Measurements from ENCODE around the gene OSBPL2. TPM values are rescaled to one million over a fixed set of nuclear protein-coding genes. Genes with fewer than 3 reads are reported as not detected.
A peak's percentile ranks its signal among the peaks of the same experiment; 100 is the strongest.

Gene OSBPL2
- total RNA-seq, 1 experiment from 2014 or later, result 41.4 TPM

- TF ChIP-seq TCF7L2 (IDR thresholded peaks at IDR 0.05; ENCODE audit: low read depth, low read length) (no peak), POLR2AphosphoS5 (IDR thresholded peaks at IDR 0.05; ENCODE audit: low read depth, low read length) (peak; percentile 49)
- peak overlapping the region; percentile 91 for H3K27ac ChIP-seq (ENCODE audit: low read length)
- H3K9me3 ChIP-seq (ENCODE audit: control insufficient read depth, insufficient read depth, low read depth, low read length), result no peaks in the 10 kb centered on the region
- no TSS peak for BruUV-seq (replicated peaks)
- in situ Hi-C loops (cut with HindIII; ENCODE audit: low pct_unique_long_range_greater_than_20kb, low sequenced_read_pairs) (no loop called here), intact Hi-C loops (cut with micrococcal nuclease; ENCODE audit: unreplicated experiment) (no loop called here)
- no peaks in the 10 kb centered on the region for H3K27me3 ChIP-seq (ENCODE audit: control insufficient read depth, insufficient read depth, low read length)
- CTCF ChIA-PET, result interaction anchor here (2.8 kb wide), 1 partner anchor 75 kb away, joined by 7 read pairs; no protein-coding TSS in a partner anchor
- H3K4me1 ChIP-seq (ENCODE audit: control insufficient read depth, insufficient read depth, low read length), result peaks cover 63% of the 10 kb centered on the region
- H3K36me3 ChIP-seq (ENCODE audit: control insufficient read depth, insufficient read depth, low read length), result peaks cover 9% of the 10 kb centered on the region
- POLR2A ChIA-PET, result no interaction called here
- no peak overlapping the region for H3K4me3 ChIP-seq (ENCODE audit: low read depth in 2 of 2, low read length in 2 of 2)
- ATAC-seq (no peak), DNase-seq (ENCODE audit: low read depth, low spot score) (no peak)
Measured at GRCh38 chr20:62307226-62308101, 69.1 kb downstream of the OSBPL2 start.

DNA sequence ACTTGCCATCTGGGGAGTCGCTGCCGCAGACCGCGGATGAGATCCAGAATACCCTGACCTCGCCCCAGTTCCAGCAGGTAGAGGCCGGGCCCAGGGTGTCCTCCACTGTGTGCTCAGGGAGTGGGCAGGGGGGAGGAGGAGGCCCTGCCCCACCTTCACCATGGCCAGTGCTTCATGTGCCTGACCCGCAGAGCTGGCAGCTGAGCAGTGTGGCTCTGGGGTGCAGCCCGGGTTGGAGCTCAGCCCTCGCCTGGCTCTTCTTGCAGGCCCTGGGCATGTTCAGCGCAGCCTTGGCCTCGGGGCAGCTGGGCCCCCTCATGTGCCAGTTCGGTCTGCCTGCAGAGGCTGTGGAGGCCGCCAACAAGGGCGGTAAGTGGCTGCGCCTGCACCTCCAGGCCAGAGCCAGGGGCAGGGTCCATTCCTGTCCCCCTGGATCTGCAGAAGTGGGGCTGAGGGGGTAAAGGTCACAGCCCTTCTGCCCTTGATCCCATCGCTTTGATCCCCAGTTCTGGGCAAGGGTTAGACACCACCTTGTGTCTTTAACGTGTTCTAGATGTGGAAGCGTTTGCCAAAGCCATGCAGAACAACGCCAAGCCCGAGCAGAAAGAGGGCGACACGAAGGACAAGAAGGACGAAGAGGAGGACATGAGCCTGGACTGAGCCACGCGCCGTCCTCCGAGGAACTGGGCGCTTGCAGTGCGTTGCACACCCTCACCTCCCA is 69.9 kb downstream of the OSBPL2 start:
- in situ Hi-C loops (cut with HindIII; ENCODE audit: low pct_unique_long_range_greater_than_20kb, low sequenced_read_pairs), result no loop called here
- ATAC-seq (peak; percentile 2), DNase-seq (ENCODE audit: low read depth, low spot score) (no peak)
- ChIA-PET POLR2A (no interaction called here), CTCF (no interaction called here)
- no peaks in the 10 kb centered on the region for H3K9me3 ChIP-seq (ENCODE audit: control insufficient read depth, insufficient read depth, low read depth, low read length)
- no peaks in the 10 kb centered on the region for H3K27me3 ChIP-seq (ENCODE audit: control insufficient read depth, insufficient read depth, low read length)
- TSS peak; percentile 35 for BruUV-seq (replicated peaks)
- no peak overlapping the region for H3K4me3 ChIP-seq (ENCODE audit: low read depth in 2 of 2, low read length in 2 of 2)
- peaks cover 9% of the 10 kb centered on the region for H3K36me3 ChIP-seq (ENCODE audit: control insufficient read depth, insufficient read depth, low read length)
- peak overlapping the region; percentile 91 for H3K27ac ChIP-seq (ENCODE audit: low read length)
- intact Hi-C loops (cut with micrococcal nuclease; ENCODE audit: unreplicated experiment), result no loop called here
- peaks cover 63% of the 10 kb centered on the region for H3K4me1 ChIP-seq (ENCODE audit: control insufficient read depth, insufficient read depth, low read length)
- no peak for TF ChIP-seq POLR2AphosphoS5 (IDR thresholded peaks at IDR 0.05; ENCODE audit: low read depth, low read length)
- TF ChIP-seq TCF7L2 (IDR thresholded peaks at IDR 0.05; ENCODE audit: low read depth, low read length), result peak; percentile 68

DNA sequence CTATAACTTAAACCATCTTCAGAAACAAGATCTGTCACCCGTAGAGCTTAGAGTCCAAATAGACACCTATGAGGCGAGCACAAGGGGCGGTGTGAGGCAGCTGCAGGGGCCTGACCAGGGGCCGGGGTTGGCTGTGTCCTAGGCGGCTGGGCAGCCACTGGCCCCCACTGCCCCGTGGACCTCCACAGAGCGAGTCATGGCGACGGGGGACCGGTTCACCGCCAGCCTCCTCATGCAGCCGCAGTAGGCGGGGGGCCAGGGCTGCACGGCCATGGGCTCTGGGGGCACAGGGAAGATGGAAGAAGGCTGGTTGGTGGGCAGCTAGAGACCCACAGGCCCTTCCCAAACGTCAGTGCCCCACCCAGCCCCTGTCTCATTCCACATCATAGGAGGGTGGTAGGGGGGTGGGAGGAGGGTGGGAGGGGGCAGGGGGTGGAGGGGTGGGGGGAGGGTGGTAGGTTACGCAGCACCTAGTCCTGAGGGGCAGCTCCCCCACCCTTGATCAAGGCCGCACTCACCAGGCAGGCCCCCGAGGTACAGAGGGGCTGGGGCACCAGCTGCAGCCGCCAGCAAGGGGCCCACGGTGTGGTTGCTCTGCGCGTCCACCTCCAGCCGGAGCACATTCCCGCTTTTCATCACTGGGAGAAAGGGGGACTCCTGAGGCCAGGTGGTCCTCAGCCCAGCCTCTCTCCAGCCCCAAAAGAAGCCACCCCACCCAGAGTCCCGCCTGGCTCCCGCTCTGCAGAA is 71.0 kb downstream of the OSBPL2 start:
- intact Hi-C loops (cut with micrococcal nuclease; ENCODE audit: unreplicated experiment), result no loop called here
- CTCF ChIA-PET, result interaction anchor here (0.6 kb wide), 1 partner anchor 58 kb away, joined by 3 read pairs; the partner anchor contains the start of gene LAMA5
- BruUV-seq (replicated peaks), result TSS peak; percentile 85
- H3K27me3 ChIP-seq (ENCODE audit: control insufficient read depth, insufficient read depth, low read length), result no peaks in the 10 kb centered on the region
- TF ChIP-seq CTCF (IDR thresholded peaks at IDR 0.05) (no peak), POLR2AphosphoS5 (IDR thresholded peaks at IDR 0.05; ENCODE audit: low read depth, low read length) (no peak), TCF7L2 (IDR thresholded peaks at IDR 0.05; ENCODE audit: low read depth, low read length) (no peak), REST (IDR thresholded peaks at IDR 0.05; ENCODE audit: insufficient read depth in 1 of 2, low read depth in 2 of 2, low read length in 1 of 2) (no peak), SIN3A (IDR thresholded peaks at IDR 0.05; ENCODE audit: borderline replicate concordance, insufficient read depth, low read depth, low read length) (no peak; the same call in 1 of the 2 replicates)
- in situ Hi-C loops (cut with HindIII; ENCODE audit: low pct_unique_long_range_greater_than_20kb, low sequenced_read_pairs), result no loop called here
- H3K36me3 ChIP-seq (ENCODE audit: control insufficient read depth, insufficient read depth, low read length), result peaks cover 9% of the 10 kb centered on the region
- DNase-seq (ENCODE audit: low read depth, low spot score) (no peak), ATAC-seq (peak; percentile 0)
- peak overlapping the region; percentile 91 for H3K27ac ChIP-seq (ENCODE audit: low read length)
- H3K4me1 ChIP-seq (ENCODE audit: control insufficient read depth, insufficient read depth, low read length), result peaks cover 63% of the 10 kb centered on the region
- H3K9me3 ChIP-seq (ENCODE audit: control insufficient read depth, insufficient read depth, low read depth, low read length), result no peaks in the 10 kb centered on the region
- POLR2A ChIA-PET, result no interaction called here
- H3K4me3 ChIP-seq (ENCODE audit: low read depth in 2 of 2, low read length in 2 of 2), result no peak overlapping the region
